GM20000 (cell line): ENCODE measurements around the gene MICU2.

Experiments used
- DNase-seq: peaks from one replicate; pipeline ENCODE4 v3.0.0; 2012; ENCODE audit warnings: low spot score
- CTCF ChIP-seq: IDR thresholded peaks from 2 replicates; pipeline ENCODE4 v1.5.1; 2012; ENCODE audit warnings: mild to moderate bottlenecking, control low read depth; ENCODE audit errors: extremely low read depth, missing control alignments

The MICU2 gene

DNA sequence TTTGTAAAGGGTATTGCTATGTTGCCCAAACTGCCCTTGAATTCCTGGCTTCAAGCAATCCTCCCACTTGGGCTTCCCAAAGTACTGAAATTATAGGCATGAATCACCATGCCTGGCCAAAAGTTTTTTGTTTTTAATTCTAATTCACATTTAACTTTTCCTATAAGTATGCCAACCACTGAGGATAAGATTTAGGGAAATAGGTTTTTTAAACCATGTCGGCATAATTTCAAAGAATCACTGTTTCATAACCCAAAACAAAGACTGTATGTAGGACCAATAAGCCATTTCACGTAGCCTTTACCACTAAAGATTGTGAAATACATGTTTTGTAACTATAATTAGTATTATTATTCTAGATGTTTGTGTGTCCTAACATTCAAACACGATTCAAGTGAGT lies 153.0 kb downstream of the MICU2 start:
- TF ChIP-seq CTCF, result no peak
- no peak for DNase-seq

- no peak for DNase-seq
Observed at GRCh38 chr13:21446656-21447055, 157.3 kb downstream of the MICU2 start.

DNA sequence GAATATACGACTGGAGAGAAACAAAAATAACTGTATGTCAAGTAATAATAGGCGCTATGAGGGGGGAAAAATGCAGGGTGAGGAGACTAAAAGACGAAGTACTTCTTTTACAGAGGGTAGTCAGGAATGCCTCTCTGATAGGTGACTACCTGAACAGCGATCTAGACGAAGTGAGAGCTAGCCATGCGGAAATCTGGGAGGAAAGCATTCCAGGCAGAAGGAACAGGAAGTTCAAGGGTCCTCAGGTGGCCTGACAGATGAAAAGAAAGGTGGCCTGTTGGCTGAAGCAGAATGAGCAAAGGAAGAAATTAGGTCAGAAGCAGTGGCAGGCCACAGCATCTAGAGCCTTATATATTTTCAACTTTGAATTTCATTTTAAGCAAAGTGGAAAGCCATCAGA lies 158.2 kb downstream of the MICU2 start:
- no peak for DNase-seq
- no peak for TF ChIP-seq CTCF

More at GRCh38 chr13:21446656-21447055, 157.3 kb downstream of the MICU2 start:
- TF ChIP-seq CTCF, result no peak

DNA sequence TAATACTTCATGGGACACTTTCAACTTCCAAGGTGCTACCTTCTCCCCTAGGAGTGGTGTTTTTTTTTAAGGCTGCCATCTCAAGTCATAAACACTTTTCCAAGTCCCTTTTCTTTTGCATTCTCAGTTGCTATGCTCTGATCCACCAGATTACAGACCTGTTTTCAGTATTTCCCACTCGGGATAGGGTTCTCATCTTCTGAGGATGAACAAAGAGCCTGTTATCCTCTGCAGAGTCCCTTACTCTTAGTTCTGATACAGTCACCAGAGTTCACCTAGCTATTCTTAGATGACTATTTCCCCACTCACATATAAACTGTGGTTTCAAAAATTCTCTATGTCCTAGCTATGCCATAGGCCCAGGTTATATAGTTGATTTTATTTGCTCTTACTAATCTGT lies 160.8 kb downstream of the MICU2 start:
- DNase-seq, result no peak
- TF ChIP-seq CTCF, result no peak
